Measurements from ENCODE around the gene BTBD19. TPM values are rescaled to one million over a fixed set of nuclear protein-coding genes. Genes with fewer than 3 reads are reported as not detected.

The BTBD19 gene
- total and polyA plus RNA-seq, 4 experiments from 2014 or later: 0.25 to 16.8 (median 7.5) TPM

GRCh38 chr1:44775930-44776729 lies 32.2 kb upstream of the BTBD19 start:
- H3K27me3 Mint-ChIP-seq: no peaks in the 10 kb centered on the region
- no peaks in the 10 kb centered on the region for H3K27me3 ChIP-seq (ENCODE audit: insufficient read depth, low read length)
- peaks cover 23 to 56% (median 30%) of the 10 kb centered on the region in 4 donors for H3K4me1 Mint-ChIP-seq
- H3K36me3 ChIP-seq (ENCODE audit: insufficient read depth, low read length): peaks cover 25% of the 10 kb centered on the region
- H3K4me3 Mint-ChIP-seq: peak overlapping the region; percentile 89 to 98 (median 94)
- H3K27ac ChIP-seq (ENCODE audit: low read depth, low read length): peak overlapping the region; percentile 78
- peaks cover 25 to 53% of the 10 kb centered on the region in 2 donors for H3K36me3 Mint-ChIP-seq
- peak overlapping the region; percentile 82 to 98 (median 95) for H3K27ac Mint-ChIP-seq
- CTCF ChIA-PET (ENCODE audit: partially characterized antibody): interaction anchor here (0.5 to 6.1 kb wide), 13 partner anchors 9 to 783 kb away, joined by 3 to 53 read pairs (median 4); partner anchors contain the start of genes BEST4, EIF2B3 and RNU5D-1
- no peaks in the 10 kb centered on the region for H3K9me3 ChIP-seq (ENCODE audit: control insufficient read depth in 1 of 2, low read length in 2 of 2)
- H3K9me3 Mint-ChIP-seq: no peaks in the 10 kb centered on the region
- peak overlapping the region; percentile 87 to 88 for H3K4me3 ChIP-seq (ENCODE audit: low read length in 2 of 2)
- peaks cover 25% of the 10 kb centered on the region for H3K4me1 ChIP-seq (ENCODE audit: insufficient read depth, low read length)
- POLR2A ChIA-PET (ENCODE audit: partially characterized antibody): interaction anchor here (0.6 to 5.4 kb wide), 40 partner anchors 10 to 1471 kb away, joined by 3 to 126 read pairs (median 6); partner anchors contain the start of genes AKR1A1, ARMH1, BEST4 and BTBD19
- intact Hi-C loops (cut with micrococcal nuclease): loop anchor here (1.0 kb wide), 4 partner anchors 8 to 210 kb away; partner anchors contain the start of genes EIF2B3, KIF2C and RNU5D-1
- peak in 3 of 5 donors; percentile 28 to 72 (median 38) for DNase-seq

GRCh38 chr1:44776730-44777068 lies 31.6 kb upstream of the BTBD19 start:
- H3K27ac Mint-ChIP-seq: peak overlapping the region; percentile 82 to 98 (median 95)
- POLR2A ChIA-PET (ENCODE audit: partially characterized antibody): interaction anchor here (0.6 to 5.4 kb wide), 22 partner anchors 9 to 910 kb away, joined by 3 to 126 read pairs (median 11); partner anchors contain the start of genes AKR1A1, BEST4, BTBD19 and DYNLT4
- DNase-seq: no peak
- H3K27me3 Mint-ChIP-seq: no peaks in the 10 kb centered on the region
- H3K9me3 ChIP-seq (ENCODE audit: control insufficient read depth in 1 of 2, low read length in 2 of 2): no peaks in the 10 kb centered on the region
- H3K4me3 Mint-ChIP-seq: peak overlapping the region; percentile 89 to 98 (median 94)
- no peaks in the 10 kb centered on the region for H3K27me3 ChIP-seq (ENCODE audit: insufficient read depth, low read length)
- no peaks in the 10 kb centered on the region for H3K9me3 Mint-ChIP-seq
- CTCF ChIA-PET (ENCODE audit: partially characterized antibody): interaction anchor here (0.6 to 6.1 kb wide), 10 partner anchors 9 to 524 kb away, joined by 3 to 53 read pairs (median 6); partner anchors contain the start of genes BEST4, EIF2B3, PLK3 and RNU5D-1
- intact Hi-C loops (cut with micrococcal nuclease): no loop called here
- H3K4me3 ChIP-seq (ENCODE audit: low read length in 2 of 2): peak overlapping the region; percentile 87 to 88
- H3K4me1 Mint-ChIP-seq: peaks cover 24 to 56% (median 33%) of the 10 kb centered on the region in 4 donors
- H3K36me3 Mint-ChIP-seq: peaks cover 25 to 58% of the 10 kb centered on the region in 2 donors
- H3K36me3 ChIP-seq (ENCODE audit: insufficient read depth, low read length): peaks cover 30% of the 10 kb centered on the region
- H3K4me1 ChIP-seq (ENCODE audit: insufficient read depth, low read length): peaks cover 25% of the 10 kb centered on the region
- H3K27ac ChIP-seq (ENCODE audit: low read depth, low read length): peak overlapping the region; percentile 78

GRCh38 chr1:44777547-44777946 lies 30.8 kb upstream of the BTBD19 start:
- intact Hi-C loops (cut with micrococcal nuclease): no loop called here
- ChIA-PET POLR2A (ENCODE audit: partially characterized antibody) (interaction anchor here (1.3 to 5.4 kb wide), 7 partner anchors 9 to 234 kb away, joined by 3 to 126 read pairs (median 70); partner anchors contain the start of genes BEST4, BTBD19, DYNLT4 and EIF2B3), CTCF (ENCODE audit: partially characterized antibody) (interaction anchor here (0.6 to 6.1 kb wide), 6 partner anchors 9 to 824 kb away, joined by 3 to 53 read pairs (median 6); partner anchors contain the start of genes BEST4, PLK3 and RNU5D-1)
- peaks cover 25% of the 10 kb centered on the region for H3K4me1 ChIP-seq (ENCODE audit: insufficient read depth, low read length)
- H3K27me3 ChIP-seq (ENCODE audit: insufficient read depth, low read length): no peaks in the 10 kb centered on the region
- no peaks in the 10 kb centered on the region for H3K9me3 Mint-ChIP-seq
- peak overlapping the region; percentile 81 to 98 (median 95) for H3K27ac Mint-ChIP-seq
- H3K9me3 ChIP-seq (ENCODE audit: control insufficient read depth in 1 of 2, low read length in 2 of 2): no peaks in the 10 kb centered on the region
- peaks cover 24 to 55% (median 33%) of the 10 kb centered on the region in 4 donors for H3K4me1 Mint-ChIP-seq
- H3K36me3 Mint-ChIP-seq: peaks cover 25 to 62% of the 10 kb centered on the region in 2 donors
- H3K36me3 ChIP-seq (ENCODE audit: insufficient read depth, low read length): peaks cover 30% of the 10 kb centered on the region
- no peak overlapping the region for H3K4me3 ChIP-seq (ENCODE audit: low read length in 2 of 2)
- DNase-seq: no peak
- H3K4me3 Mint-ChIP-seq: peak overlapping the region; percentile 52 to 98 (median 92)
- H3K27ac ChIP-seq (ENCODE audit: low read depth, low read length): peak overlapping the region; percentile 78
- no peaks in the 10 kb centered on the region for H3K27me3 Mint-ChIP-seq

GRCh38 chr1:44777969-44778635 lies 30.2 kb upstream of the BTBD19 start:
- ChIA-PET CTCF (ENCODE audit: partially characterized antibody) (interaction anchor here (0.6 to 6.1 kb wide), 6 partner anchors 8 to 824 kb away, joined by 3 to 53 read pairs (median 6); partner anchors contain the start of genes BEST4, PLK3 and RNU5D-1), POLR2A (ENCODE audit: partially characterized antibody) (interaction anchor here (1.3 to 5.4 kb wide), 7 partner anchors 8 to 233 kb away, joined by 3 to 126 read pairs (median 70); partner anchors contain the start of genes BEST4, BTBD19, DYNLT4 and EIF2B3)
- Histone ChIP-seq H3K27me3 (ENCODE audit: insufficient read depth, low read length) (no peaks in the 10 kb centered on the region), H3K4me1 (ENCODE audit: insufficient read depth, low read length) (peaks cover 27% of the 10 kb centered on the region), H3K4me3 (ENCODE audit: low read length in 2 of 2) (no peak overlapping the region), H3K9me3 (ENCODE audit: control insufficient read depth in 1 of 2, low read length in 2 of 2) (no peaks in the 10 kb centered on the region), H3K36me3 (ENCODE audit: insufficient read depth, low read length) (peaks cover 30% of the 10 kb centered on the region), H3K27ac (ENCODE audit: low read depth, low read length) (peak overlapping the region; percentile 78)
- H3K4me3 Mint-ChIP-seq: peak overlapping the region in 5 of 8 donors; percentile 20 to 98 (median 91)
- H3K27ac Mint-ChIP-seq: peak overlapping the region; percentile 20 to 98 (median 94)
- DNase-seq: no peak
- H3K9me3 Mint-ChIP-seq: no peaks in the 10 kb centered on the region
- H3K36me3 Mint-ChIP-seq: peaks cover 25 to 62% of the 10 kb centered on the region in 2 donors
- H3K4me1 Mint-ChIP-seq: peaks cover 24 to 50% (median 34%) of the 10 kb centered on the region in 4 donors
- no peaks in the 10 kb centered on the region for H3K27me3 Mint-ChIP-seq
- intact Hi-C loops (cut with micrococcal nuclease): no loop called here

- Mint-ChIP-seq H3K27ac (peak overlapping the region in 6 of 7 donors; percentile 31 to 88 (median 81)), H3K27me3 (no peaks in the 10 kb centered on the region), H3K36me3 (peaks cover 25 to 64% of the 10 kb centered on the region in 2 donors), H3K4me3 (peak overlapping the region in 1 of 8 donors; percentile 19), H3K9me3 (no peaks in the 10 kb centered on the region), H3K4me1 (peaks cover 29 to 56% (median 41%) of the 10 kb centered on the region in 4 donors)
- H3K9me3 ChIP-seq (ENCODE audit: control insufficient read depth in 1 of 2, low read length in 2 of 2): no peaks in the 10 kb centered on the region
- POLR2A ChIA-PET (ENCODE audit: partially characterized antibody): interaction anchor here (1.1 to 10.3 kb wide), 9 partner anchors 7 to 49 kb away, joined by 3 to 126 read pairs (median 6); partner anchors contain the start of genes BEST4, BTBD19, DYNLT4 and PLK3
- CTCF ChIA-PET (ENCODE audit: partially characterized antibody): interaction anchor here (0.8 to 1.8 kb wide), 2 partner anchors 12 to 31 kb away, joined by 3 to 7 read pairs; no protein-coding TSS in a partner anchor
- peaks cover 35% of the 10 kb centered on the region for H3K4me1 ChIP-seq (ENCODE audit: insufficient read depth, low read length)
- intact Hi-C loops (cut with micrococcal nuclease): no loop called here
- no peaks in the 10 kb centered on the region for H3K27me3 ChIP-seq (ENCODE audit: insufficient read depth, low read length)
- peaks cover 30% of the 10 kb centered on the region for H3K36me3 ChIP-seq (ENCODE audit: insufficient read depth, low read length)
- no peak overlapping the region for H3K27ac ChIP-seq (ENCODE audit: low read depth, low read length)
- H3K4me3 ChIP-seq (ENCODE audit: low read length in 2 of 2): no peak overlapping the region
- no peak for DNase-seq
Observed at GRCh38 chr1:44778705-44779576, 29.4 kb upstream of the BTBD19 start.

GRCh38 chr1:44780583-44781121 lies 27.7 kb upstream of the BTBD19 start:
- no peaks in the 10 kb centered on the region for H3K9me3 ChIP-seq (ENCODE audit: control insufficient read depth in 1 of 2, low read length in 2 of 2)
- peaks cover 49% of the 10 kb centered on the region for H3K4me1 ChIP-seq (ENCODE audit: insufficient read depth, low read length)
- ChIA-PET CTCF (ENCODE audit: partially characterized antibody) (interaction anchor here (1.0 to 1.8 kb wide), 4 partner anchors 10 to 51 kb away, joined by 4 to 8 read pairs (median 6); partner anchors contain the start of gene PLK3), POLR2A (ENCODE audit: partially characterized antibody) (interaction anchor here (0.8 to 10.3 kb wide), 8 partner anchors 18 to 59 kb away, joined by 3 to 66 read pairs (median 3); partner anchors contain the start of genes BTBD19, DYNLT4 and PLK3)
- no peak for DNase-seq
- peaks cover 34 to 58% (median 46%) of the 10 kb centered on the region in 4 donors for H3K4me1 Mint-ChIP-seq
- H3K27ac Mint-ChIP-seq: peak overlapping the region in 1 of 7 donors; percentile 57
- no peaks in the 10 kb centered on the region for H3K27me3 ChIP-seq (ENCODE audit: insufficient read depth, low read length)
- intact Hi-C loops (cut with micrococcal nuclease): no loop called here
- H3K27me3 Mint-ChIP-seq: no peaks in the 10 kb centered on the region
- H3K36me3 Mint-ChIP-seq: peaks cover 25 to 60% of the 10 kb centered on the region in 2 donors
- no peak overlapping the region for H3K4me3 ChIP-seq (ENCODE audit: low read length in 2 of 2)
- H3K36me3 ChIP-seq (ENCODE audit: insufficient read depth, low read length): peaks cover 30% of the 10 kb centered on the region
- H3K9me3 Mint-ChIP-seq: no peaks in the 10 kb centered on the region
- H3K27ac ChIP-seq (ENCODE audit: low read depth, low read length): no peak overlapping the region
- H3K4me3 Mint-ChIP-seq: no peak overlapping the region
